ENCODE results near the gene ATP8A1. TPM values are rescaled to one million over a fixed set of nuclear protein-coding genes. Genes with fewer than 3 reads are reported as not detected.

The ATP8A1 gene
- total RNA-seq, 1 donor from 2014 or later, result 278 TPM

DNA sequence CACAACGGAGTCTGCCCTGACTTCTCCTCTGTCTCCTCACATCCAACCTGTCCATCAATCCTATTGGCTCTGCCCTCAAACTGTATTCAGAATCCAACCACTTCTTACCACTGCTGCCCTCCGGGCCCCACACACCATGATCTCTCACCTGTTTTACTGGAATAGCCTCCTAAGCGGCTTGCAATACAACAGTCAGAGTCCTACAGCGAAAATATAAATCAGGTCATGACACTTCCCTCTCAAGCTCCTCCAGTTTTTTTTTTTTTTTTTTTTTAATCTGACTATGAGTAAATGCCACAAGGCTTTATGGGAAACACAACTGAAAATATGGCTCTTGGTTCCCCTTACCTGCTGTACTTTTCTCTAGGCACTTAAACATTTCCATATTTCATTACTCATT, 216.8 kb downstream of the ATP8A1 start:
- no peak for DNase-seq
- H3K27me3 Mint-ChIP-seq (ENCODE audit: unreplicated experiment), result no peaks in the 10 kb centered on the region

DNA sequence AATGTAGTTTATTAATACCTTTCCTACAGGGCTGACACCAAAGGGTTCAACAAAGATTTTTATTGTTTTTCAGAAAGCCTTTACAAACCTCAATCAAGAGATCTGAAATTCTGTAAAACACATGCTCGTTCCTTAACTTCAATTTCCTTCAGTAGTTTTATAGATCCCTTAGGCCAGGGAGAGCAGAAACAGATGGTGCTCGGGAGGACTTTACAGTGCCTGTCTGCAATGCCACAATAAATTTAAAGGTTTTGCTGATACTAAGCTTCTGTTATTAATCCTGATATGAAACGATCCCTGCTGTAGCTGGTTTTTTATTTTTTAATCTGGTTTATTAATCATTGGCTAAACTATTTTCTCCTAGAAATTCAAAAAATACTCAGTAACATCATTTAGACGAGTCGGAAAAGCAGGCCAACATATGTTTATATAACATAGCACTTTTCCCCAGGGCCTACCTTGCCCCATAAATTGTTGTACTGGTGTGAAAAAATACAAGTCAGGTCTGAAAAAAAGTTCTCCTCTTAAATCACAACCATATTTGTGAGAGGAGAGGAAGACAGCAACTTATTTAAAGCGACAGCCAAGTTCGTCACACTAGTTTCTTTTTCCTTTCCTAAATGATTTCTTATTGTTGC, 219.9 kb downstream of the ATP8A1 start:
- peaks cover 9% of the 10 kb centered on the region for H3K36me3 Mint-ChIP-seq (ENCODE audit: unreplicated experiment)
- TF ChIP-seq, protein P1, sequence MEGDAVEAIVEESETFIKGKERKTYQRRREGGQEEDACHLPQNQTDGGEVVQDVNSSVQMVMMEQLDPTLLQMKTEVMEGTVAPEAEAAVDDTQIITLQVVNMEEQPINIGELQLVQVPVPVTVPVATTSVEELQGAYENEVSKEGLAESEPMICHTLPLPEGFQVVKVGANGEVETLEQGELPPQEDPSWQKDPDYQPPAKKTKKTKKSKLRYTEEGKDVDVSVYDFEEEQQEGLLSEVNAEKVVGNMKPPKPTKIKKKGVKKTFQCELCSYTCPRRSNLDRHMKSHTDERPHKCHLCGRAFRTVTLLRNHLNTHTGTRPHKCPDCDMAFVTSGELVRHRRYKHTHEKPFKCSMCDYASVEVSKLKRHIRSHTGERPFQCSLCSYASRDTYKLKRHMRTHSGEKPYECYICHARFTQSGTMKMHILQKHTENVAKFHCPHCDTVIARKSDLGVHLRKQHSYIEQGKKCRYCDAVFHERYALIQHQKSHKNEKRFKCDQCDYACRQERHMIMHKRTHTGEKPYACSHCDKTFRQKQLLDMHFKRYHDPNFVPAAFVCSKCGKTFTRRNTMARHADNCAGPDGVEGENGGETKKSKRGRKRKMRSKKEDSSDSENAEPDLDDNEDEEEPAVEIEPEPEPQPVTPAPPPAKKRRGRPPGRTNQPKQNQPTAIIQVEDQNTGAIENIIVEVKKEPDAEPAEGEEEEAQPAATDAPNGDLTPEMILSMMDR (IDR thresholded peaks at IDR 0.05; ENCODE audit: partially characterized antibody, unreplicated experiment), result no peak
- peaks cover 4% of the 10 kb centered on the region for H3K9me3 Mint-ChIP-seq (ENCODE audit: unreplicated experiment)
- H3K4me3 Mint-ChIP-seq (ENCODE audit: unreplicated experiment), result no peak overlapping the region
- no peaks in the 10 kb centered on the region for H3K27me3 Mint-ChIP-seq (ENCODE audit: unreplicated experiment)
- H3K4me1 Mint-ChIP-seq (ENCODE audit: low read depth, unreplicated experiment), result peaks cover 9% of the 10 kb centered on the region
- peak overlapping the region; percentile 44 for H3K27ac Mint-ChIP-seq (ENCODE audit: unreplicated experiment)
- DNase-seq, result no peak

More for the DNA sequence above, 216.8 kb downstream of the ATP8A1 start:
- TF ChIP-seq, protein P1 (IDR thresholded peaks at IDR 0.05; ENCODE audit: partially characterized antibody, unreplicated experiment), result no peak
- peaks cover 9% of the 10 kb centered on the region for H3K36me3 Mint-ChIP-seq (ENCODE audit: unreplicated experiment)
- no peak overlapping the region for H3K27ac Mint-ChIP-seq (ENCODE audit: unreplicated experiment)
- peaks cover 4% of the 10 kb centered on the region for H3K9me3 Mint-ChIP-seq (ENCODE audit: unreplicated experiment)
- peaks cover 9% of the 10 kb centered on the region for H3K4me1 Mint-ChIP-seq (ENCODE audit: low read depth, unreplicated experiment)
- no peak overlapping the region for H3K4me3 Mint-ChIP-seq (ENCODE audit: unreplicated experiment)

DNA sequence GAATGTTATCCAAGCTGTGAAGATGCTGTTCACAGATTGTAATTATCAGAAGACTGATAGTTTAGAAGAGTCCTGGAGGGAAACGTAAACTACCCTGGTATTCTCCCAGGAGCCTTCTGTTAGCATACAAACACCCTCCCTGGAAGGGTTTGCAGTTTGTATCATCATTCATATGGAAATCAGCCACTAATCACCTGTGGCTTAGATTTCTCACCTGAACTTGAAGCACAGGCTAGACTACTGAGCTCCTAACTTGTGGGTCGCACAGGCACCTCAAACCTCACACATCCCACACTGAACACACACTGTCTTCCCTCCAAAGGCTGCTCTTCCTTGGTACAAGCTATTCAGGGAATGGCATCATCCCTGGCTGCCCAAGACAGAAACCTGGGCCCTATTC, 228.9 kb downstream of the ATP8A1 start:
- TF ChIP-seq, protein P1 (IDR thresholded peaks at IDR 0.05; ENCODE audit: partially characterized antibody, unreplicated experiment), result no peak
- Mint-ChIP-seq H3K27ac (ENCODE audit: unreplicated experiment) (no peak overlapping the region), H3K4me1 (ENCODE audit: low read depth, unreplicated experiment) (no peaks in the 10 kb centered on the region), H3K27me3 (ENCODE audit: unreplicated experiment) (peaks cover 5% of the 10 kb centered on the region), H3K9me3 (ENCODE audit: unreplicated experiment) (peaks cover 4% of the 10 kb centered on the region), H3K4me3 (ENCODE audit: unreplicated experiment) (no peak overlapping the region), H3K36me3 (ENCODE audit: unreplicated experiment) (no peaks in the 10 kb centered on the region)
- no peak for DNase-seq

DNA sequence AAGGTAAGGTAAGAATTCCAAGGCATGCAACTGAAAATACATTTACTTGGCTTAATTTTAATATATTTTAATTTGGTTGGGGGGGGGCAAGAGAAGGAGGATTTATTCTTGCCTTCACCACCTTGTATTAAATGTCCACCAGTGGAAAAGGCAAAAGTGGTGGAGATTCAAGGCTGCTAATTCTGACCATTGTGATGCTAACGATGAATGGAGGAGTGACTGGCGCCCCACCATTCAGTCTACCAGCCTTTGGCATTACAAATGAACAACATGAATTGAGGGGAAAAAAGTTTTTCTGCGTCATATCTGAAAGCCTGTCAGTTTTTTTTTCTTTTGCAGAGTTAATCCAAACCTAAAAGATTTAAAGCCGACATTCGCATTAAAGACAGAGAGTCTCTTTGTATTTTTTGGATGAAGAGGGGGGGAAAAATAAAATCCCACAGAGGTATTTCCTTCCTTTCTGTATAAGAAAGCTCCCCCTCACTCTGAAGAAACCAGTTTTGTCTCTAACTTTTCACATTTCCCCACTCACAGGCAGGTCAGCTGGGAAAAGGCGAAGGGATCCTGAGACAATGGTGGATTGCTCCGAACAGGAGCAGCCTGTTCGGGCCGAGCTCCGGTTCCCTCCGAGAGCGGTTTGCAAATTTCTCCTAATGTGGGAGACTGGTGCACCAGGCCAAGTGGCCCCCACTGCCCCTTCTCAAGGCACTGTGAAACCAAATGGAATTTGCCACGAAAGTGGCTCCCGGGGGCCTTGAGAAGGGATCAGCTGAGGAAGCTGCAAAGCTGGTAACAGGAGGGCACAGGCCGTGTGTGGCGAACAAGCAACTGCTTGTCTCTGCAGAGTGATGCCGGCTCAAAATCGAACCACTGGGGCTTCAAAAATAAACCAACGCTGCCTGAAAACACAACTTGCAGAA, 231.5 kb downstream of the ATP8A1 start:
- H3K27ac Mint-ChIP-seq (ENCODE audit: unreplicated experiment), result no peak overlapping the region
- peaks cover 1% of the 10 kb centered on the region for H3K27me3 Mint-ChIP-seq (ENCODE audit: unreplicated experiment)
- TF ChIP-seq, protein P1 (IDR thresholded peaks at IDR 0.05; ENCODE audit: partially characterized antibody, unreplicated experiment), result no peak
- no peaks in the 10 kb centered on the region for H3K36me3 Mint-ChIP-seq (ENCODE audit: unreplicated experiment)
- H3K4me1 Mint-ChIP-seq (ENCODE audit: low read depth, unreplicated experiment), result no peaks in the 10 kb centered on the region
- H3K9me3 Mint-ChIP-seq (ENCODE audit: unreplicated experiment), result peaks cover under 1% of the 10 kb centered on the region
- no peak overlapping the region for H3K4me3 Mint-ChIP-seq (ENCODE audit: unreplicated experiment)
- DNase-seq, result no peak

DNA sequence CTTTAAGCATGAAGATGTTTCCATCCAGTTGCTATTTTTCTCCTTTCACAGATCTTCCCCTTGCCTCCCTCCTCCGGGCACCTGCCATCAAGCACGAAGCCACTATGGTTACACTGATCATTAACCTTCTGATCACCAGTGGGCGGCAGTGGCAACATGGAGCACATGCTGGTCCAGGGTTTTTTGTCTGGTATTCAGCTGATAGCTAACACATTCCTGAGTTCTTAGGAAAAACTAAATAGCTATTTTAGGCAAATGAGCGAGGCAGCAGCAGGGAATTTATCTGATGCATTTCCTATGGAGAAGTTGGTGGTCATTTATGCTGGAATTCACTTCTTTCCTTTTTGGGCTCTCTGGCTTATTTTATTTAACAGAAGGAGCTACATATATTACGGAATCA, 236.8 kb downstream of the ATP8A1 start:
- peaks cover 2% of the 10 kb centered on the region for H3K9me3 Mint-ChIP-seq (ENCODE audit: unreplicated experiment)
- H3K27ac Mint-ChIP-seq (ENCODE audit: unreplicated experiment), result no peak overlapping the region
- no peaks in the 10 kb centered on the region for H3K27me3 Mint-ChIP-seq (ENCODE audit: unreplicated experiment)
- no peak for DNase-seq
- no peak overlapping the region for H3K4me3 Mint-ChIP-seq (ENCODE audit: unreplicated experiment)
- no peaks in the 10 kb centered on the region for H3K4me1 Mint-ChIP-seq (ENCODE audit: low read depth, unreplicated experiment)
- no peaks in the 10 kb centered on the region for H3K36me3 Mint-ChIP-seq (ENCODE audit: unreplicated experiment)
- TF ChIP-seq, protein P1 (IDR thresholded peaks at IDR 0.05; ENCODE audit: partially characterized antibody, unreplicated experiment), result no peak
